GM10266 (cell line): ENCODE measurements around the gene SPTLC3.

ENCODE experiments used
- DNase-seq: peaks from one replicate; pipeline ENCODE4 v3.0.0; 2012; ENCODE audit errors: extremely low spot score
- TF ChIP-seq, protein P1 (sequence below): IDR thresholded peaks from 2 replicates; pipeline ENCODE4 v1.5.1; 2012; ENCODE audit warnings: mild to moderate bottlenecking, low read depth; ENCODE audit not compliant: control insufficient read depth, insufficient read depth; ENCODE audit errors: missing control alignments

SPTLC3 gene

GRCh38 chr20:13042458-13042794 is 33.7 kb downstream of the SPTLC3 start:
- no peak for DNase-seq
- TF ChIP-seq, protein P1, sequence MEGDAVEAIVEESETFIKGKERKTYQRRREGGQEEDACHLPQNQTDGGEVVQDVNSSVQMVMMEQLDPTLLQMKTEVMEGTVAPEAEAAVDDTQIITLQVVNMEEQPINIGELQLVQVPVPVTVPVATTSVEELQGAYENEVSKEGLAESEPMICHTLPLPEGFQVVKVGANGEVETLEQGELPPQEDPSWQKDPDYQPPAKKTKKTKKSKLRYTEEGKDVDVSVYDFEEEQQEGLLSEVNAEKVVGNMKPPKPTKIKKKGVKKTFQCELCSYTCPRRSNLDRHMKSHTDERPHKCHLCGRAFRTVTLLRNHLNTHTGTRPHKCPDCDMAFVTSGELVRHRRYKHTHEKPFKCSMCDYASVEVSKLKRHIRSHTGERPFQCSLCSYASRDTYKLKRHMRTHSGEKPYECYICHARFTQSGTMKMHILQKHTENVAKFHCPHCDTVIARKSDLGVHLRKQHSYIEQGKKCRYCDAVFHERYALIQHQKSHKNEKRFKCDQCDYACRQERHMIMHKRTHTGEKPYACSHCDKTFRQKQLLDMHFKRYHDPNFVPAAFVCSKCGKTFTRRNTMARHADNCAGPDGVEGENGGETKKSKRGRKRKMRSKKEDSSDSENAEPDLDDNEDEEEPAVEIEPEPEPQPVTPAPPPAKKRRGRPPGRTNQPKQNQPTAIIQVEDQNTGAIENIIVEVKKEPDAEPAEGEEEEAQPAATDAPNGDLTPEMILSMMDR, result no peak

- no peak for DNase-seq
Observed at GRCh38 chr20:13046409-13046808, 37.6 kb downstream of the SPTLC3 start.

GRCh38 chr20:13054011-13054410 is 45.2 kb downstream of the SPTLC3 start:
- DNase-seq, result no peak
- TF ChIP-seq, protein P1, result no peak

More at GRCh38 chr20:13046409-13046808, 37.6 kb downstream of the SPTLC3 start:
- TF ChIP-seq, protein P1, result no peak

GRCh38 chr20:13058666-13059389 is 50.1 kb downstream of the SPTLC3 start:
- TF ChIP-seq, protein P1, result no peak
- no peak for DNase-seq

- DNase-seq, result no peak
- TF ChIP-seq, protein P1, result no peak
Observed at GRCh38 chr20:13059398-13060136, 50.8 kb downstream of the SPTLC3 start.

DNA sequence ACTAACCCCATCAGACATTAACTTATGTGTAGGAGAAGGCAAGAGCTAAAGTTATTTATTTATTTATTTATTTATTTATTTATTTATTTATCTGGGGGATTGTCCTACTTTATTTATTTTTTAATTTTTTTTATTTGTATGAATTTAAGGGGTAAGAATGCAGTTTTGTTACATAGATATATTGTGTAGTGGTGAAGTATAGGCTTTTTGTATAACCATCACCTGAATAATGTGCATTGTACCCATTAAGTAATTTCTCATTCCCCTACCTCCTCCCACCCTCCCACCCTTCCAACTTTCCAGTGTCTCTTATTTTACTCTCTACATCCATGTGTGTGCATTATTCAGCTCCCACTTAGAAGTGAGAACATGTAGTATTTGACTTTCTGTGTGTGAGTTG is 51.6 kb downstream of the SPTLC3 start:
- TF ChIP-seq, protein P1, result no peak

DNA sequence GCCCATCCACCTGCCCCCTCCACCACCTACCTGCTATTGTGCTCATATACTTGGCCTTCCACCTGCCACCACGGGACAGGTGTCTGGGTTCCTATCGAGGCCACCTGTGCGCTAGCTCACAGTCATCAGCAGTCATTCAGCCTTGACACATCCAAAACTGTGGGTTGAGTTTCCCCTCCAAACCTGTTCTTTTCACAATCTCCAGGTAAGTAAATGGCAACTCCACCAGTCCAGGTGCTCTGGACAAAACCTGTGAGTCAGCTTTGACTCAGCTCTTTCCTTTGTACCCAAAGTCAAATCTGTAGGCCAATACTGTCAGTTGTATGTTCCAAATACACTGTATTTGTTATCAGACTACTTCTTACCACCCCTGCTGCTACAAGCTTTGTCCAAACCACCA is 52.6 kb downstream of the SPTLC3 start:
- no peak for DNase-seq
- TF ChIP-seq, protein P1, result no peak

More for the DNA sequence above, 51.6 kb downstream of the SPTLC3 start:
- no peak for DNase-seq
